CD4-positive, alpha-beta memory T cell (primary cell): ENCODE results near the gene FCHSD2. TPM values are rescaled to one million over a fixed set of nuclear protein-coding genes. Genes with fewer than 3 reads are reported as not detected.
"Not testable (repeated sequence)": the region's sequence is repeated elsewhere in the genome, so short reads cannot be mapped to it uniquely, and the experiment has no call there.

Experiments used
- CTCF ChIA-PET: fragments of 350-600 bp; sonication (Branson Sonifier 250); formaldehyde crosslinking; loops from one replicate; lab custom pipeline; 2021; ENCODE audit warnings: inconsistent platforms; ENCODE audit not compliant: partially characterized antibody; lab: Charles Lee
- POLR2A ChIA-PET: fragments of 350-600 bp; sonication (Branson Sonifier 250); formaldehyde crosslinking; loops from one replicate; lab custom pipeline; 2021; ENCODE audit not compliant: partially characterized antibody; lab: Charles Lee
- DNase-seq, 5 donors: peaks; one replicate each; pipeline versions ENCODE4 v3.0.0 to v3.0.0-alpha.2; 2020 to 2022; ENCODE audit warnings: mixed read lengths in 1 of 5
- H3K27ac ChIP-seq: one replicate; pipeline ENCODE4 v1.7.0; 2013; ENCODE audit warnings: low read depth, low read length
- H3K27me3 ChIP-seq: 2 replicates; pipeline ENCODE4 v1.7.0; 2013; ENCODE audit warnings: mild to moderate bottlenecking, low read length, moderate library complexity; ENCODE audit not compliant: insufficient read depth
- H3K36me3 ChIP-seq: 2 replicates; pipeline ENCODE4 v1.7.0; 2013; ENCODE audit warnings: mild to moderate bottlenecking, low read length, moderate library complexity; ENCODE audit not compliant: insufficient read depth
- H3K4me1 ChIP-seq: 2 replicates; pipeline ENCODE4 v1.7.0; 2013; ENCODE audit warnings: mild to moderate bottlenecking, low read length, moderate library complexity; ENCODE audit not compliant: insufficient read depth
- H3K4me3 ChIP-seq, 2 donors: one replicate each; pipeline ENCODE4 v1.7.0; 2013; ENCODE audit warnings: low read length in 2 of 2, mild to moderate bottlenecking in 1 of 2
- H3K9me3 ChIP-seq, 2 donors: one replicate each; pipeline ENCODE4 v1.7.0; 2013; ENCODE audit warnings: low read length in 2 of 2, control low read depth in 1 of 2; ENCODE audit not compliant: control insufficient read depth in 1 of 2
- H3K27ac Mint-ChIP-seq, 7 donors: one replicate each; pipeline ENCODE4 v1.8.0; 2020 to 2021; ENCODE audit warnings: mixed read lengths in 7 of 7, mild to moderate bottlenecking in 6 of 7, inconsistent platforms in 3 of 7, moderate library complexity in 3 of 7
- H3K27me3 Mint-ChIP-seq, 2 donors: one replicate each; pipeline ENCODE4 v1.8.0; 2020 to 2021; ENCODE audit warnings: mixed read lengths in 2 of 2
- H3K36me3 Mint-ChIP-seq, 2 donors: one replicate each; pipeline ENCODE4 v1.8.0; 2020 to 2021; ENCODE audit warnings: mixed read lengths in 2 of 2, inconsistent platforms in 1 of 2, mild to moderate bottlenecking in 1 of 2
- H3K4me1 Mint-ChIP-seq, 4 donors: one replicate each; pipeline ENCODE4 v1.8.0; 2020 to 2021; ENCODE audit warnings: mixed read lengths in 4 of 4, mild to moderate bottlenecking in 1 of 4
- H3K4me3 Mint-ChIP-seq, 8 donors: one replicate each; pipeline ENCODE4 v1.8.0; 2020 to 2021; ENCODE audit warnings: mixed read lengths in 8 of 8, mild to moderate bottlenecking in 7 of 8, moderate library complexity in 6 of 8, inconsistent platforms in 3 of 8
- H3K9me3 Mint-ChIP-seq, 8 donors: one replicate each; pipeline ENCODE4 v1.8.0; 2020 to 2021; ENCODE audit warnings: mixed read lengths in 8 of 8, mild to moderate bottlenecking in 5 of 8, inconsistent platforms in 3 of 8, moderate library complexity in 1 of 8
- intact Hi-C: fragments of 100-400 bp; cut with micrococcal nuclease; formaldehyde crosslinking; loops from one replicate; pipeline ENCODE4 v1.15.1; 2023
- polyA plus RNA-seq, 2 donors: library from polyadenylated mRNA; unstranded; fragments of 300-500 nt; fragmentation: Illumina TruSeq; gene quantifications; one replicate each; pipeline ENCODE4 v1.2.3, GENCODE V29; 2021
- total RNA-seq, 2 experiments: library from RNA; stranded (reverse); gene quantifications; one replicate each; pipeline ENCODE4 v1.2.3, GENCODE V29; 2021

FCHSD2 gene
- total and polyA plus RNA-seq, 4 experiments from 2014 or later, result 9.5 to 52.0 (median 34.8) TPM

DNA sequence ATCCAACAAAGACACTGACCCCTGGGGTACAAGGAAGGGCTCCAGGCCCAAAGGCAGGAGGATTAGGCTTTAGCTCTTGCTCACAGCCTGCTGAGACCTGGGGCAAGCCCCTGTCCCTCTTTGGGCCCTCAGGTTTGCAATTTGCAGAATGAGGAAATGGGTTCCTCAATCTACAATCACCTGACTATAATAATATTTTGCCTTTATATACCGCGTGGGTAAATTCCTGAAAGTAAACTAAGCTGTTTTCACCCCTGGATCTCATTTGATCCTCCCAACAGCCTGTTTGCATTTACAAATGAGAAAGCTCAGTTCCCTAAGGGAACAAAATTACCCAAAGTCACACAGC is 349.1 kb downstream of the FCHSD2 start:
- Mint-ChIP-seq H3K9me3 (no peaks in the 10 kb centered on the region), H3K4me1 (peaks cover 13 to 28% (median 22%) of the 10 kb centered on the region in 4 donors), H3K27me3 (no peaks in the 10 kb centered on the region), H3K4me3 (peak overlapping the region; percentile 9 to 99 (median 98)), H3K27ac (peak overlapping the region; percentile 99 to 100 (median 100)), H3K36me3 (peaks cover 0 to 4% of the 10 kb centered on the region in 2 donors)
- ChIA-PET POLR2A (interaction anchor here (0.8 to 3.7 kb wide), 14 partner anchors 11 to 109 kb away, joined by 3 to 45 read pairs (median 5); partner anchors contain the start of gene ATG16L2), CTCF (interaction anchor here (0.7 to 5.3 kb wide), 23 partner anchors 10 to 463 kb away, joined by 3 to 194 read pairs (median 5); partner anchors contain the start of genes ATG16L2 and FCHSD2)
- Histone ChIP-seq H3K9me3 (no peaks in the 10 kb centered on the region), H3K4me1 (peaks cover 23% of the 10 kb centered on the region), H3K27ac (peak overlapping the region; percentile 97), H3K27me3 (no peaks in the 10 kb centered on the region), H3K36me3 (no peaks in the 10 kb centered on the region), H3K4me3 (peak overlapping the region in 1 of 2 donors; percentile 96)
- intact Hi-C loops, result loop anchor here (1.0 to 5.0 kb wide), 7 partner anchors 11 to 1699 kb away; partner anchors contain the start of genes ARAP1, ATG16L2 and LIPT2
- no peak for DNase-seq

DNA sequence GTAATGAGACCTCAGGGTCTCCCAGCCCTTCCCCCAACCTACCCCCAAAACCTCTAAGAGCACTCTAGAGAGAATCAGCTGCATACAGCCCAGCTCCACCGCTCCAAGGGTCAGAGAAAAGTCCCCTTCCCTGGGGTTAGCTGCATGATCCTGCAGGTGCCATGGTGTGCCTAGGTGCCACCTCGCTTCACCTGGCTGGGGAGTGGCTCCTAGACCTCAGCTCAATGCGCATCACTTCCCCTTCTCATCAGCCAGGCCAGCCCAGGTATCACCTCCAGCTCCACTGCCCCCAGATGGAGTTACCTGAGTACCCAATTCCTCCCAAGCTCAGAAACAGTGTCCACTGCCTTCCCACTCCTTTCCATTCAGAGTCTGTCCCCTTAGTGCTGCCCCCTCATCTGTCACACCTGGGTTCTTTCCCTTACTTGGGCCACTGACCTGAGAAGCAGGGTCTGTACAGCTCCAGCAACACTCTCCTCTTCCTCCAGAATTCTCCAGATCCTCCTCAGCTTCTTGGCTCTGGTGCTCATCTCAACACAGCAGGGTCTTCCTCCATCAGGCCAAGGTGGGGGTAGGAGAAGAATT is 349.6 kb downstream of the FCHSD2 start:
- Mint-ChIP-seq H3K4me3 (peak overlapping the region in 6 of 8 donors; percentile 1 to 98 (median 73)), H3K36me3 (peaks cover 0 to 4% of the 10 kb centered on the region in 2 donors), H3K4me1 (peaks cover 13 to 30% (median 23%) of the 10 kb centered on the region in 4 donors), H3K9me3 (no peaks in the 10 kb centered on the region), H3K27ac (peak overlapping the region; percentile 41 to 100 (median 100)), H3K27me3 (no peaks in the 10 kb centered on the region)
- H3K36me3 ChIP-seq, result no peaks in the 10 kb centered on the region
- H3K27ac ChIP-seq, result peak overlapping the region; percentile 97
- POLR2A ChIA-PET, result interaction anchor here (0.8 to 3.7 kb wide), 12 partner anchors 11 to 108 kb away, joined by 3 to 45 read pairs (median 5); partner anchors contain the start of gene ATG16L2
- H3K9me3 ChIP-seq, result no peaks in the 10 kb centered on the region
- no peaks in the 10 kb centered on the region for H3K27me3 ChIP-seq
- CTCF ChIA-PET, result interaction anchor here (0.7 to 5.3 kb wide), 20 partner anchors 11 to 463 kb away, joined by 3 to 194 read pairs (median 6); partner anchors contain the start of genes ATG16L2 and FCHSD2
- H3K4me1 ChIP-seq, result peaks cover 23% of the 10 kb centered on the region
- no peak overlapping the region for H3K4me3 ChIP-seq
- intact Hi-C loops, result loop anchor here (1.0 to 5.0 kb wide), 7 partner anchors 10 to 1700 kb away; partner anchors contain the start of genes ARAP1, ATG16L2 and LIPT2
- no peak for DNase-seq

DNA sequence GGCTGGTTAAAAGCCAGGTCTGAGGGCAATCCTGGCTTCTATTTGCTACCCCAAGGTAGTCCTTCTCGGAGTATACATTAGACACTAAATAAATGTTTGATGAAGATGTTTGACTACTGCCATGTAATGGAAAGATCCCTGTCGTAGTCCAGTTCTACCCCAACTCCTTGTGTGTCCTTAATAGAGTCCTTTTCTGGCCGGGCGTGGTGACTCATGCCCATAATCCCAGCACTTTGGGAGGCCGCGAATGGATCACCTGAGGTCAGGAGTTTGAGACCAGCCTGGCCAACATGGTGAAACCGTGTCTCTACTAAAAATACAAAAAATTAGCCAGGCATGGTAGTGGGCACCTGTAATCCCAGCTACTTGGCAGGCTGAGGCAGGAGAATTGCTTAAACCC is 350.9 kb downstream of the FCHSD2 start:
- H3K36me3 Mint-ChIP-seq, H3K9me3 ChIP-seq, H3K27me3 ChIP-seq, DNase-seq, H3K27ac ChIP-seq, H3K9me3 Mint-ChIP-seq, H3K27me3 Mint-ChIP-seq, H3K36me3 ChIP-seq, H3K4me3 ChIP-seq, POLR2A ChIA-PET: not testable (repeated sequence)
- peak overlapping the region in 1 of 8 donors; percentile 20 for H3K4me3 Mint-ChIP-seq
- peak overlapping the region in 1 of 7 donors; percentile 31 for H3K27ac Mint-ChIP-seq
- H3K4me1 Mint-ChIP-seq, result peaks cover 13 to 30% (median 23%) of the 10 kb centered on the region in 4 donors
- peaks cover 23% of the 10 kb centered on the region for H3K4me1 ChIP-seq
- CTCF ChIA-PET, result interaction anchor here (2.1 to 5.3 kb wide), 2 partner anchors 65 to 387 kb away, joined by 9 to 194 read pairs; no protein-coding TSS in a partner anchor
- intact Hi-C loops, result loop anchor here (5.0 kb wide), 2 partner anchors 109 to 1701 kb away; partner anchors contain the start of gene LIPT2

DNA sequence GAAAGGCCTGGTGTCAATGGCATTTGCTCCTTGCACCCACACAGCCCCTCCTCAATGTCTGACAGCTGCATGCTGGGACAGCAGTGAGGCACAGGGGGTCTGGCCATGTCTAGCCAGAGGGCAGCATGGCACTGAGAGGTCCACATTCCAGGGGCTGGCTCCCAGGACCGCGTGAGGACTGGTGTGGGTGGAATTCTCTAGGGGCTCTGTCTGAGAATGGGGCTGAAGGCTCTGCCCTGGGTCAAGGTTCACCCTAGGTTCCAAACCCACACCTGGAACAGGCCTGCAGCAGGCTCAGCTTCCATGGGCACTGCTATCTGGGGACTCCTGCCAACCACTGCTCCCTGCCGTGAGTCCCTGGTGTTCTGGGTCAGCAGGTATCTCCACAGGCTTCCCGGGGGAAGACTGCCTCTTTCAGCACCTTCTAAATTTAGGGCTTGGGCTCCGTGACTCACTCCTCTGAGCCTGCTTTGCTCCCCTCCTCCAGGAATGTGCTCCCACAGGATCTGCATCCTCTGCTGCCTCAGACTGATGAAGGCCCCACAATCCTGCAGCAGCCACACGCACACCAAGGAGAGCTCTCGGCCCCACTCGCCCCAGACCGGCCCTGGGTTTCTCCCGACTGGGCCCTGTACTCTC is 352.5 kb downstream of the FCHSD2 start:
- no peaks in the 10 kb centered on the region for H3K36me3 ChIP-seq
- intact Hi-C loops, result loop anchor here (5.0 kb wide), 2 partner anchors 107 to 1703 kb away; partner anchors contain the start of gene LIPT2
- no peaks in the 10 kb centered on the region for H3K27me3 Mint-ChIP-seq
- no peak overlapping the region for H3K4me3 ChIP-seq
- H3K36me3 Mint-ChIP-seq, result peaks cover 0 to 4% of the 10 kb centered on the region in 2 donors
- H3K4me1 ChIP-seq, result peaks cover 21% of the 10 kb centered on the region
- no peak overlapping the region for H3K27ac ChIP-seq
- DNase-seq, result no peak
- H3K9me3 Mint-ChIP-seq, result no peaks in the 10 kb centered on the region
- peak overlapping the region in 1 of 7 donors; percentile 18 for H3K27ac Mint-ChIP-seq
- no peaks in the 10 kb centered on the region for H3K27me3 ChIP-seq
- ChIA-PET CTCF (interaction anchor here (0.7 to 0.8 kb wide), 2 partner anchors 23 to 65 kb away, joined by 3 read pairs; no protein-coding TSS in a partner anchor), POLR2A (interaction anchor here (0.9 to 1.1 kb wide), 4 partner anchors 8 to 60 kb away, joined by 3 to 4 read pairs (median 3); no protein-coding TSS in a partner anchor)
- no peaks in the 10 kb centered on the region for H3K9me3 ChIP-seq
- peaks cover 13 to 28% (median 20%) of the 10 kb centered on the region in 4 donors for H3K4me1 Mint-ChIP-seq
- H3K4me3 Mint-ChIP-seq, result no peak overlapping the region

DNA sequence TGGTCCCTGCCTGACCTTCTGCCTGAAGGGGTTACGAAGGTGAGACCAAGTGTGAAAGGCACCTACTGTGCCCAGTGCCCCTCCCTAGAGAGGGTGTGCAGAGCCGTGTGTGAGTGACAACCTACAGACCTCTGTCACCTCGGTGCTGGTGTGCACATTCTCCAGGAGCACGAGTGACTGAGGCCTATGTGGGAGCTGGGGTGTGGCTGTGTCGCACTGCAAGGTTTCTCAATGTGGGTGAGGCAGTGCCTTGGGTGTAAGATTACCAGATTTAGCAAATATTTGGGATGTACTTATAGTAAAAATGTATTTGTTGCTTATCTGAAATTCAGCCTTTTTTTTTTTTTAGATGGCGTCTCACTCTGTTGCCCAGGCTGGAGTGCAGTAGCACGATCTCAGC is 353.9 kb downstream of the FCHSD2 start:
- no peaks in the 10 kb centered on the region for H3K9me3 Mint-ChIP-seq
- no peaks in the 10 kb centered on the region for H3K27me3 Mint-ChIP-seq
- H3K4me1 Mint-ChIP-seq, result peaks cover 5 to 15% (median 10%) of the 10 kb centered on the region in 4 donors
- intact Hi-C loops, result no loop called here
- Histone ChIP-seq H3K27me3 (no peaks in the 10 kb centered on the region), H3K4me1 (peaks cover 11% of the 10 kb centered on the region), H3K27ac (no peak overlapping the region), H3K36me3 (no peaks in the 10 kb centered on the region), H3K4me3 (no peak overlapping the region), H3K9me3 (no peaks in the 10 kb centered on the region)
- H3K4me3 Mint-ChIP-seq, result no peak overlapping the region
- H3K36me3 Mint-ChIP-seq, result no peaks in the 10 kb centered on the region
- ChIA-PET POLR2A (no interaction called here), CTCF (no interaction called here)
- DNase-seq, result no peak
- H3K27ac Mint-ChIP-seq, result peak overlapping the region in 3 of 7 donors; percentile 17 to 57 (median 30)

DNA sequence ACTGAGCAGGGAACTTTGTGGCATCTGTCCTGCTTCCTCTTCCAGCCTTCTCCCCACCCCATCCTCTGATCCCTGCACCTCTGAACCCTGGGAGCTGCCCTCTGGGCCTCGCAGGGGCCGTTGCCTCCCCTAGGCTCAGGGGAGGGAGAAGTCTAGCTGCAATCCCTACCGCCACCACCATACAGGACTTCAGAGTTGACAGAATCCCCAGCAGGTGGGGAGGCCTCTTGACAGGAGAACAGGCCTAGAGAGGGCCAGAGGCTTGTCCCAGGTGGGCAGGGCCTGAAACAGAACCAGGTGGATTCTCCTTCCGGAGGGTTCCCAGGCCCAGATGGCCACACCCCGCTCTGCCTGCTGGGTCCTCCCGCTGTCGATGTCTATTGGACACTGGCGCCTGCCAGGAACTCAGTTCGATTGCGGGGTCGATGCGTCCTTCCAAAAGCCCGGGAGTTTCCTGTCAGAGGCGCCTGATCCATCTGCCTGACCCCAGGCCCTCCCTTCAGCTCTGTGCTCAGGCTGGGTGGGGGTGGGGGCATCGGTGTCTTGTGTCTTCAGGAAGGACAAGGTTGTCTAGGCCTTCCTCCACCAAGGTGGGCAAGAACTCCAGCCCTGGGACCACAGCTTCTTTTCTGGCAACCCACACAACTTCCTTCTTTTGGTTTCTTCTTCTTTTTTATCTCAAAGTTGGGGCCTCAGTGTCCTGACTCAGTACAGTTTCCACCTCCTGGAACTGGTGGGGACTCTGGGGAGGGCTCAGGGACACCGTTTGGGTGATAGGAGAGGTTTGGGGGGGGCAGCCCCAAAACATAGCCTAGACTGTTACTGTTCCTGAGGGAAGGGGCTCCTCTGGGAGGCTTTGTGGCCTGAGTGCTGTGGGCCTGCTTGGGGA is 354.7 kb downstream of the FCHSD2 start:
- intact Hi-C loops, result no loop called here
- peaks cover 2 to 12% (median 7%) of the 10 kb centered on the region in 4 donors for H3K4me1 Mint-ChIP-seq
- Histone ChIP-seq H3K27ac (no peak overlapping the region), H3K36me3 (no peaks in the 10 kb centered on the region), H3K9me3 (no peaks in the 10 kb centered on the region), H3K27me3 (no peaks in the 10 kb centered on the region), H3K4me3 (no peak overlapping the region), H3K4me1 (peaks cover 7% of the 10 kb centered on the region)
- no peak overlapping the region for H3K4me3 Mint-ChIP-seq
- H3K27ac Mint-ChIP-seq, result no peak overlapping the region
- CTCF ChIA-PET, result interaction anchor here (1.1 to 1.2 kb wide), 2 partner anchors 62 to 101 kb away, joined by 3 to 4 read pairs; no protein-coding TSS in a partner anchor
- no peaks in the 10 kb centered on the region for H3K36me3 Mint-ChIP-seq
- POLR2A ChIA-PET, result interaction anchor here (0.6 kb wide), 1 partner anchor 65 kb away, joined by 3 read pairs; no protein-coding TSS in a partner anchor
- peaks cover 0 to 1% (median 0%) of the 10 kb centered on the region in 8 donors for H3K9me3 Mint-ChIP-seq
- no peaks in the 10 kb centered on the region for H3K27me3 Mint-ChIP-seq
- DNase-seq, result no peak
